ENCODE data around the gene RPL36AL.

The RPL36AL gene

DNA sequence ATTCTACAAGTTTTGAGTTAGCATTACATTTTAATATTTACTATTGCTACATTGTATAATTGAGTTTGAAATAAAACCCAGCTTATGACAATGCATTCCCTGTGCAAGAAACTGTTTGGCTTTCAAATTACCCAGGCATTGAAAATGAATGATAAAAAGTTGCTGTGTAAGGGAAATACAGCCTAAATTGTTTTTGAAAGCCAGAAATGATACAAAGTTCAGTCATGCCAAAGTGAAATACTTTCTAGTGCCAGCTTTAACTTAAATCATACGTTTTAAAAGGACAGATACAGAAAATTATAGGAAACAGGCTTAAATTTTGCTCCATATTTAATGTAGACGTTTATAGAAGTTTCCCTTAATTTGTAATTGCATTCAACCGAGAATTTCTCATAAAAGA is 3.0 kb upstream of the RPL36AL start:
- H3K27ac ChIP-seq, result no peak overlapping the region
- no peak for TF ChIP-seq ZFX (IDR thresholded peaks at IDR 0.05)
- TF ChIP-seq, protein P1, sequence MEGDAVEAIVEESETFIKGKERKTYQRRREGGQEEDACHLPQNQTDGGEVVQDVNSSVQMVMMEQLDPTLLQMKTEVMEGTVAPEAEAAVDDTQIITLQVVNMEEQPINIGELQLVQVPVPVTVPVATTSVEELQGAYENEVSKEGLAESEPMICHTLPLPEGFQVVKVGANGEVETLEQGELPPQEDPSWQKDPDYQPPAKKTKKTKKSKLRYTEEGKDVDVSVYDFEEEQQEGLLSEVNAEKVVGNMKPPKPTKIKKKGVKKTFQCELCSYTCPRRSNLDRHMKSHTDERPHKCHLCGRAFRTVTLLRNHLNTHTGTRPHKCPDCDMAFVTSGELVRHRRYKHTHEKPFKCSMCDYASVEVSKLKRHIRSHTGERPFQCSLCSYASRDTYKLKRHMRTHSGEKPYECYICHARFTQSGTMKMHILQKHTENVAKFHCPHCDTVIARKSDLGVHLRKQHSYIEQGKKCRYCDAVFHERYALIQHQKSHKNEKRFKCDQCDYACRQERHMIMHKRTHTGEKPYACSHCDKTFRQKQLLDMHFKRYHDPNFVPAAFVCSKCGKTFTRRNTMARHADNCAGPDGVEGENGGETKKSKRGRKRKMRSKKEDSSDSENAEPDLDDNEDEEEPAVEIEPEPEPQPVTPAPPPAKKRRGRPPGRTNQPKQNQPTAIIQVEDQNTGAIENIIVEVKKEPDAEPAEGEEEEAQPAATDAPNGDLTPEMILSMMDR (conservative IDR thresholded peaks at IDR 0.05), result no peak

DNA sequence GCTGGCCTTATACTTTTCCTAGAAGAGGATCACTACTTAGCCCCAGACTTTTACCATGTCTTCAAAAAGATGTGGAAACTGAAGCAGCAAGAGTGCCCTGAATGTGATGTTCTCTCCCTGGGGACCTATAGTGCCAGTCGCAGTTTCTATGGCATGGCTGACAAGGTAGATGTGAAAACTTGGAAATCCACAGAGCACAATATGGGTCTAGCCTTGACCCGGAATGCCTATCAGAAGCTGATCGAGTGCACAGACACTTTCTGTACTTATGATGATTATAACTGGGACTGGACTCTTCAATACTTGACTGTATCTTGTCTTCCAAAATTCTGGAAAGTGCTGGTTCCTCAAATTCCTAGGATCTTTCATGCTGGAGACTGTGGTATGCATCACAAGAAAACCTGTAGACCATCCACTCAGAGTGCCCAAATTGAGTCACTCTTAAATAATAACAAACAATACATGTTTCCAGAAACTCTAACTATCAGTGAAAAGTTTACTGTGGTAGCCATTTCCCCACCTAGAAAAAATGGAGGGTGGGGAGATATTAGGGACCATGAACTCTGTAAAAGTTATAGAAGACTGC is 1.7 kb upstream of the RPL36AL start:
- H3K27ac ChIP-seq, result peak overlapping the region; percentile 98
- TF ChIP-seq, protein P1 (conservative IDR thresholded peaks at IDR 0.05), result no peak
- no peak for TF ChIP-seq ZFX (IDR thresholded peaks at IDR 0.05)

DNA sequence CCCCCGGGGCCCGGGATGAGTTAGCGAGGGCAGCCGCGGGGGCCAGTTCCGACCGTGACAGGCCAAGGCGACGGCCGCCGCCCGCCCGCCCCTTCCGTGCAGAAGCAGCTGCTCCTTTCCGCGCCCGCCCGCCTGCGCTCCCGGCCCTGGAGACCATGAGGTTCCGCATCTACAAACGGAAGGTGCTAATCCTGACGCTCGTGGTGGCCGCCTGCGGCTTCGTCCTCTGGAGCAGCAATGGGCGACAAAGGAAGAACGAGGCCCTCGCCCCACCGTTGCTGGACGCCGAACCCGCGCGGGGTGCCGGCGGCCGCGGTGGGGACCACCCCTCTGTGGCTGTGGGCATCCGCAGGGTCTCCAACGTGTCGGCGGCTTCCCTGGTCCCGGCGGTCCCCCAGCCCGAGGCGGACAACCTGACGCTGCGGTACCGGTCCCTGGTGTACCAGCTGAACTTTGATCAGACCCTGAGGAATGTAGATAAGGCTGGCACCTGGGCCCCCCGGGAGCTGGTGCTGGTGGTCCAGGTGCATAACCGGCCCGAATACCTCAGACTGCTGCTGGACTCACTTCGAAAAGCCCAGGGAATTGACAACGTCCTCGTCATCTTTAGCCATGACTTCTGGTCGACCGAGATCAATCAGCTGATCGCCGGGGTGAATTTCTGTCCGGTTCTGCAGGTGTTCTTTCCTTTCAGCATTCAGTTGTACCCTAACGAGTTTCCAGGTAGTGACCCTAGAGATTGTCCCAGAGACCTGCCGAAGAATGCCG is 872 bp upstream of the RPL36AL start:
- peak; percentile 73 for TF ChIP-seq ZFX (IDR thresholded peaks at IDR 0.05)
- TF ChIP-seq, protein P1 (conservative IDR thresholded peaks at IDR 0.05), result peak; percentile 17; the same call in 1 of the 2 replicates
- peak overlapping the region; percentile 98 for H3K27ac ChIP-seq

DNA sequence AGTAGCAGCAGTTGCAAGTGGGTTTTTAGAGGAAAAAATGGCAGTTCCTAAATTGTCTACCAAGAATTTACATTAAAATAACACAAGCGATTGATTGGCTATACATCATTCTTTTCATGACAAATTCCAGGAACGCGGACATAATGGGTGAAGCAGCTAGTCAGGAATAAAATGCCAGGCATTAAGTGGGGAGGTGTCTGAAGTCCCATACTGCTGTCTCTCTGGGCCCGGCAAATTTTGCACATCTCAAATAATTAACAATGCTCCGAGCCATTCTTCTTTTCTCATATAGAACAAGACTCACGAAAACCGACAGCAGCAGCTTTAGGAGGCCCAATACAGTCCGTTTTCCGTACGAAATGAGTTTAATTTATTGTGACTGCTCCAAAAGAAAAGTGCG is 696 bp downstream of the RPL36AL start:
- TF ChIP-seq ZFX (IDR thresholded peaks at IDR 0.05), result no peak
- TF ChIP-seq, protein P1 (conservative IDR thresholded peaks at IDR 0.05), result no peak
- H3K27ac ChIP-seq, result peak overlapping the region; percentile 98

DNA sequence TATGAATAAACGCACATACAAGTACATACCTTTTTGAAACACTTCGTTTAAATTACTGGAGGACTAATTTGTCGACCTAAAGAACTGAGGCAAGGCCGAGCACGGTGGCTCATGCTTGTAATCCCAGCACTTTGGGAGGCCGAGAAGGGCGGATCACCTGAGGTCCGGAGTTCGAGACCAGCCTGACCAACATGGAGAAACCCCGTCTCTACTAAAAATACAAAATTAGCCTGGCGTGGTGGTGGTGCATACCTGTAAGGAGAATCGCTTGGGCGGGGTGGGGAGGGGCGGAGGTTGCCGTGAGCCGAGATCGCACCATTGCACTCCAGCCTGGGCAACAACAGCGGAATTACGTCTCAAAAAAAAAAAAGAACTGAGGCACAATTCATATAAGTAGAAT is 1.2 kb downstream of the RPL36AL start:
- H3K27ac ChIP-seq, result peak overlapping the region; percentile 98

DNA sequence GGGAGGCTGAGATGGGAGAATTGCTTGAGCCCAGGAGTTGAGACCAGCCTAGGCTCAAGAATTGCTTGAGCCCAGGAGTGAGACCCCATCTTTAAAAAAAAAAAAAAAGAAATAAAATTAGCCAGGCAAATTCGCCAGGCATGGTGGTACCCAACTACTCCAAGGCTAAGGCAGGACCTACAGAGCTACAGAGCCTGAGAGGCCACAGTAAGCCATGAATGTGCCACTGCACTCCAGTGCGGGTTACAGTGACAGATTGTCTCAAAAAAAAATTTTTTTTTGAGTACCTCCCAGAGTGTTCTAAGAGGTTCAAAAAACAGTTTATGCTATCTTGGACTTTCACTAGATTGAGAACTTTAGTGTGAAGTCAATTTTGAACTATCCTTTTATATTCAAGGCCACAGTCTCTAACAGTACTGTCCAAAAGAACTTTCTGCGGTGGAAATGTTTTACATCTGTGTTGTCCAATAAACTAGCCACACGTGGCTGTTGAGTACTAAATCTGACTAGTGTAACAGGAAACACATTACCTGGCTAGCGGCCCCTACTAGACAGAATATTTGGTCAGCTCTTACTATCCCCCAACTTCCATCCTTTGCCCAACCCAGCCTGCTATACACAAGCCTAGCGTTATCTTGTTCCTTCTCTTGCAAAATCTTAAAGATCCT is 2.4 kb downstream of the RPL36AL start:
- TF ChIP-seq ZFX (IDR thresholded peaks at IDR 0.05), result no peak
- TF ChIP-seq, protein P1 (conservative IDR thresholded peaks at IDR 0.05), result no peak
- H3K27ac ChIP-seq, result no peak overlapping the region

DNA sequence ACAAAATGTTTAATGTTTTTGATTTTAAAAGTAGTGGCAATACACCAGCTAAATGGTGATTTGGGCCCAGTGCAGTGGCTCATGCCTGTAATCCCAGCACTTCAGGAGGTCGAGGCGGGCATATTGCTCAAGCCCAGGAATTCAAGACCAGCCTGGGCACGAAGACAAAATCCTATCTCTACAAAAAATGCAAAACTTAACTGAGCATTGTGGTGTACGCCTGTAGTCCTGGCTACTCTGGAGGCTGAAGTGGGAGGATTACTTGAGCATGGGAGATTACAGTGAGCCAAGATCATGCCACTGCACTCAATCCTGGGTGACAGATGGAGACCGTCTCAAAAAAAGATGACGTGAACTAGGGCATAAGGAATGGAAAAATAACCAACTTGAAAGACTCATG is 4.7 kb downstream of the RPL36AL start:
- H3K27ac ChIP-seq, result no peak overlapping the region
- TF ChIP-seq ZFX (IDR thresholded peaks at IDR 0.05), result no peak
- TF ChIP-seq, protein P1 (conservative IDR thresholded peaks at IDR 0.05), result no peak
